Gastroesophageal sphincter (tissue), 3 donors: Measurements from ENCODE around the gene KPNB1.

ENCODE experiments used
- EP300 ChIP-seq: sonication (generic); formaldehyde crosslinking; IDR thresholded peaks from one replicate; pipeline ENCODE4 v1.6.1; 2017; ENCODE audit warnings: antibody characterized with exemption, mild to moderate bottlenecking
- TF ChIP-seq, protein P1 (sequence below), 4 experiments: fragments of 200-600 bp in 2 of 4; fragments of 450-650 bp in 2 of 4; sonication (generic) in 1 of 4; IDR thresholded peaks; one replicate each; pipeline ENCODE4 v1.5.1; 2017 to 2019; ENCODE audit warnings: antibody characterized with exemption in 4 of 4, mild to moderate bottlenecking in 2 of 4, moderate library complexity in 2 of 4

- TF ChIP-seq, protein P1, sequence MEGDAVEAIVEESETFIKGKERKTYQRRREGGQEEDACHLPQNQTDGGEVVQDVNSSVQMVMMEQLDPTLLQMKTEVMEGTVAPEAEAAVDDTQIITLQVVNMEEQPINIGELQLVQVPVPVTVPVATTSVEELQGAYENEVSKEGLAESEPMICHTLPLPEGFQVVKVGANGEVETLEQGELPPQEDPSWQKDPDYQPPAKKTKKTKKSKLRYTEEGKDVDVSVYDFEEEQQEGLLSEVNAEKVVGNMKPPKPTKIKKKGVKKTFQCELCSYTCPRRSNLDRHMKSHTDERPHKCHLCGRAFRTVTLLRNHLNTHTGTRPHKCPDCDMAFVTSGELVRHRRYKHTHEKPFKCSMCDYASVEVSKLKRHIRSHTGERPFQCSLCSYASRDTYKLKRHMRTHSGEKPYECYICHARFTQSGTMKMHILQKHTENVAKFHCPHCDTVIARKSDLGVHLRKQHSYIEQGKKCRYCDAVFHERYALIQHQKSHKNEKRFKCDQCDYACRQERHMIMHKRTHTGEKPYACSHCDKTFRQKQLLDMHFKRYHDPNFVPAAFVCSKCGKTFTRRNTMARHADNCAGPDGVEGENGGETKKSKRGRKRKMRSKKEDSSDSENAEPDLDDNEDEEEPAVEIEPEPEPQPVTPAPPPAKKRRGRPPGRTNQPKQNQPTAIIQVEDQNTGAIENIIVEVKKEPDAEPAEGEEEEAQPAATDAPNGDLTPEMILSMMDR (IDR thresholded peaks at IDR 0.05) = no peak
- no peak for TF ChIP-seq EP300
Observed at GRCh38 chr17:47717979-47718621, 68.4 kb downstream of the KPNB1 start.
